Suppressor macrophage treated with lipopolysaccharide for 1 hour (primary cell): ENCODE data around the gene APP.

Experiments used
- DNase-seq, 3 donors: peaks; one replicate each; pipeline ENCODE4 v3.0.0-alpha.2; 2020 to 2022

APP gene

DNA sequence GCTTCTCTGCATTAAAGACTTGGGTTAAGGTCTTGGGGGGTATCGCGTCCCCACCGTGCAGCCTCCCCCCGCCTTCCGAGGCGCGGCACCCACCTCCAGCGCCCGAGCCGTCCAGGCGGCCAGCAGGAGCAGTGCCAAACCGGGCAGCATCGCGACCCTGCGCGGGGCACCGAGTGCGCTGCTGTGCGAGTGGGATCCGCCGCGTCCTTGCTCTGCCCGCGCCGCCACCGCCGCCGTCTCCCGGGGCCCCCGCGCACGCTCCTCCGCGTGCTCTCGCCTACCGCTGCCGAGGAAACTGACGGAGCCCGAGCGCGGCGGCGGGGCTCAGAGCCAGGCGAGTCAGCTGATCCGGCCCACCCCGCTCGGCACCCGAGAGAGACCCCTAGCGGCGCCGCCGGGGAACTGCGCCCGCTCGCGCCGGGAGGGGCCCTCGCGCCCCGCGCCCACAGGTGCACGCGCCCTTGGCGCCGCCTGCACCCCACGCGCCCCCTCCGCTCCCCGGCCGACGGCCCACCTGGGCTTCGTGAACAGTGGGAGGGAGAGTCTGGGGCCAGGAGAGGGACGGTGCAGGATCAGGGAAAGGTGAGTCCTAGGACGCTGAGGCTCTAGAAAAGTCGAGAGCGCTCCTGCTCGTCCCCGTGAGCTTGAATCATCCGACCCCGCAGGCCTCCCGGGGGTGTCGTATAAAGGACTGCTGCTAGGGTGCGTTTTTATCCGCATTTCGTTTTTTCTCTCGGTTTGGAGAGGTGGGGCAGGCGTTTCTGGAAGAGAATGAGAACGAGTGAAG lies at the start of gene APP:
Gene APP (minus strand): TSS at position 300 of the 787 bp plus-strand sequence. CDS start 150 bp downstream, at position 150.
- DNase-seq = peak; percentile 83 to 94 (median 92)

DNA sequence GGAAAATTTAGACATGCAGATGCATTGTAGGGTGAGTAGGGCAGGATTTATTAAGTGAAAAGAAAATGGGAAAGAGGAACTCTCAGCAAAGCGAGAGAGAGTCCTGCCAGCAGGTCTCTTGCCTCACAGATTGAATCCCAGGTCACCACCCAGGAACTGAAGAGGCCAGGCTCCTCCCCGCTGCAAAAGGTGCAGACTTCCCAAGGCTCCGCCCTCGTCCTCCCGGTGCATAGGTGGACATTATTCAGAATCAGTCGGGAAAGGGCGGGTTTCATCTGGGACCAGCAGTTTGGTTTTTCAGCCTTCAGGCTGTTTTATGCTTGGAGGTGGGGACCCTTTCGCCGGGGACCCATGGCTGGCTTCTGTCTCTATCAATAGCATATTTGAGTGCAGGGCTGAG lies 41.6 kb upstream of the APP start:
- DNase-seq = no peak

DNA sequence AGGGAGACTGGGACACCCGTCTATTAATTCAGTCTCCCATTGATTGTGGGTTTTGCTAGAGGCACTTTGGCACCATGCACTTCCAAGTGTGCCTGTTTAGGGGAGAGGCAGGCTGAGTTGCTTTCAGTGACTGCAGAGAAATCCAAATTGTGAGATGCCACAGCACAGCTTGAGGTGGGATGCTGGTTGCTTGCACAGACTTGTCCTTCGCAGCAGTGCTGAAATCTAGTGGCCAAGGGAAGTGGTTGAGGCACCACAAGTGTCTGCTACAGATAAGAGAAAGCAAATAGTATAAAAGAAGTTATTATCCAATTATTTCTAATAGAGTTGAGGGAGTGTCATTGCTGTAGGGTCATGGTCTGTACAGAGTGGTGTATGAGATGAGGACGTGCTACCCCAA lies 40.0 kb upstream of the APP start:
- no peak for DNase-seq

DNA sequence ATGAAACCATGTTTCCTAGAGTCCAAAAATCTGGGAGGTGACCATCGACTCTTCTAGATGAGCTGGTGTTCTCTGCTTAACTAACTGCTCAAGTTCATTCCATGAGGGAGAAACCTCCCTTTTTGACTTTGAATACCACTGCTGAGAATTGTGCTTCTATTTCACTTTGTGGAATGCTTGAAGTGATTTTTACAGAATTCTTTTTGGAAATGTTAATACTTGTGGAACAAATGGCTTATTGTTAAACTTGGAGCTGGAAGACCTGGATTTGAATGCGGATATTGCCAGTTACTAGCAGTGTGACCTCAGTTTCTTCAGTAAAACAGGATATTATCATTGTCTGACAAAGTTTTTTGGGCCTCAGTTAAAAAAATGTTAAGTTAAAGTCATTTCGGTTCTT lies 36.5 kb upstream of the APP start:
- no peak for DNase-seq

DNA sequence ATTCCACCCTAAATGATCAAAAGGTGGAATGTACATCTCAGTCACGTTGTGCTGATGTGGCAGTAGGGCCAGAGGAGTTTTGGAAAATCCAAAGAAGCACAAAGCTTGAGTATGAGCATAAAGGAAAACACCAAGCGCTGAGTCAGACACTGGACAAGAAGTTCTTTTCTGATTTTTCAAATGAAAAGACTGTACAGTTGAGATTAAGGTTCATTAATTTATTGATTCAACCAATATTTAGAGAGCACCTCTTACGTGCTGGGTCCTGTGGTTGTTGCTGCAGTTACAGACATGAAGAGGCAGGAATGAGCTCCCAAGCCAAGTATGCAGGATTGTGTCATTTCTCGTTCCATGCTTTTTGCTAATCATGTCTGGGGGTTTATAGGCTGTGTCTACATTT lies 28.9 kb upstream of the APP start:
- peak in 2 of 3 donors; percentile 21 to 38 for DNase-seq

DNA sequence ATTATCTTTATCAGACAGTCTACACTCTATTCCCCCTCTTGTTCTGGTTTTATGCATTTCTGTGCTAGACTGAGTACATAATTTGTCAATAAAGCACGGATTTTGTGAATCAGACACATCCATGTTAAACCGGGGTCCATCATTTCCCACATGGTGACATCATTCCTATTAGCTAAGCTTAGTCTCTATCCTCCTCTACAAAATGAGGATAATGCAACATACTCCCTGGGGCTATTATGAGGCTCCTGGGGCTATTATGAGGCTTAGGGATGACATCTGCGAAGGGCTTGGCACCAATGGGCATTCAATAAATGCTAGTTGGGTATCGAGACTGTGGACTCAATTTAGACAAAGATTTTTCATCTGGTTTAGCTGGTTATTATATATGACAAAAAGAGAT lies 25.1 kb upstream of the APP start:
- DNase-seq = no peak

DNA sequence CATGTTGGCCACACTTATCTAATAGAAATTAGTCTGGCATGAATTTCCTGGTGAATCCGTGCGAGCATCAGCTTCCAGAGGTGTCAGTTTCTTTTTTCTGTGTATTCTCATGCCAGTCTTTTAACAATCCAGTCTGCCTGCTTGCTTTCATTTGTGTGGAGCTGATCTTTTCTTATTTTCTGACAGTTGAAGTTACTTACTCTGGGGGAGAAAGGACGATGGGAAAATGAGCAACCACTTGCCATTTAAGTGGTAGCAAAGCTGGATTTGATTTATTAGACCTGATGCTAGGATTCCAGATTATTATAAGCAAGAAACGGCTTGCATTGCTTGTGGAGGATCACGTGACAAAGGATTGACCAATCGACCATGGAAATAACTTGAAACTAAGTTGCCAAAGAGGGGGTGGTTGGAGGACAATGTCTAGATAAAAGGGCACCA lies 24.3 kb upstream of the APP start:
- DNase-seq = no peak

DNA sequence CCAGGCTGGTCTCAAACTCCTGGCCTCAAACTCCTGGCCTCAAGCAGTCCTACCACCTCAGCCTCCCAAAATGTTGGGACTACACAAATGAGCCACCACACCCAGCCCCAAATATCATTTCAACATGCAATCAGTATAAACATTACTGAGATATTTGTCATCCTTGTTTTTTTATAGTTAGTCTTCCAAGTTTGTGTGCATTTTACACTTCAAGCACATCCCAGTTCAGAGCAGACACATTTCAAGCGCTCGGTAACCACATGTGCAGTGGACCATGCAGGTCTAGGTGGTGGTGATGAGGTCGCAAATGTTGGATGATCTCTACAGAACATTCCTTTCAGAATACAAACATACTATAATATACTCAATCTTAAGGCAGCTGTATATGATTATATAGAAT lies 23.8 kb upstream of the APP start:
- DNase-seq = no peak

DNA sequence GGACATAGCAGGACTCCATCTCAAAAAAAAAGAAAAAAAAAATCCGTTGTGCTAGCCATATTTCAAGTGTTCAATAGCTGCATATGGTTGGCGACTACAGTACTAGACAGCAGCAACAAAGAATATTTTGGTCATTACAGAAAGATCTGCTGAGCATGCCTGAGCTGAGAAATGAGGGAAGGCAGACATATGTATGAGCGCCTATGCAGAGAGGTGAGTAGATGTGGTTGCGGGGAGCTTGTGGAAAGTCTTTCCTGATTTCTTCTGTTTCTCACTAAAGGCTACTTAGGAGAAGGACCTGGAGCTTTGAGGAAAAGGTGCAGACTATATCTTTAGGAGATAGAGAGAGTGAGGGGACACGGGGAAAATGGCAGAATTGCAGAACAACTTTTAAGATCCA lies 21.0 kb upstream of the APP start:
- DNase-seq = no peak

DNA sequence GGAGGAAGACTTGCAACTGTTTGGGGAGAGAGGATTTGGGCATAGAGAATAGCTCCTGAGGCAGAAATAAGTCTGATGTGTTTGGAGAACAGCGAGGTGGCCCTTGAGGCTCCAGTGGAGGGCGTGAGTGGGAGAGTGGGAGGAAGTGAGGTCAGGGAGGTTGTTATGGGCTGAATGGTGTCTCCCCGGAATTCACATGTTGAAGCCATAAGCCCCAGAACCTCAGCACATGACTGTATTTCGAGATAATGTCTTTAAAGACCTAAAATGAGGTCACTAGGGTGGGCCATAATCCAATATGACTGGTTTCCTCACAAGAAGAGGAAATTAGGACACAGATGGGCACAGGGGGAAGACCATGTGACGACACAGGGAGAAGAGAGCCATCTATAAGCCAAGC lies 17.9 kb upstream of the APP start:
- DNase-seq = peak; percentile 57 to 75 (median 59)

DNA sequence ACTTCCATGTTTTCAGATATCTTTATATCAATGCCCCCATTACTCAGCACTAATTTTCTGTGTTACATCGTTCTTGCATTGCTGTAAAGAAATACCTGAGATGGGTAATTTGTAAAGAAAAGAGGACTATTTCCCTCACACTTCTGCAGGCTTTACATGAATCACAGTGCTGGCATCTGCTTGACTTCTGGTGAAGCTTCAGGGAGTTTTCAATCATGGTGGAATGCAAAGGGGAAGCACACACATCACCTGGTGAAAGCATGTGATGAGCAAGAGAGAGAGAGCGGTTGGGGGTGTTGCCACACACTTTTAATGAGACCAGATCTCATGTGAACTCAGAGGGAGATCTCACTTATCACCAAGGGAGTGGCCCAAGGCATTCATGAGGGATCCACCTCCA lies 14.9 kb upstream of the APP start:
- DNase-seq = no peak

DNA sequence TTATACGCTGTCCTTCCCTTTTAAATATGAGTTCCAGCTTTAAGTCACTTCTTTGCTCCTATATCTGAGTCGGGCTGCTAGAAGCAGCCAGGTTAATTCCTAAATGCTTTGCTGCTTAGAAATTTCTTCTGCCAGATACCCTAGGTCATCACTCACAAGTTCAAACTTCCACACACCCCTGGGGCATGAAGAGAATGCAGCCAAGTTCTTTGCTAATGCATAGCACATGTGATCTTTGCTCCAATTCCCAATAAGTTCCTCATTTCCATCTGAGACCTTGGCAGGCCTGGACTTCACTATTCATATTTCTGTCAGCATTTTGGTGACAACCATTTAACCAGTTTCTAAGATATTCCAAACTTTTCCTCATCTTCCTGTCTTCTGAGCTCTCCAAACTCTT lies 14.5 kb upstream of the APP start:
- DNase-seq = peak in 2 of 3 donors; percentile 8 to 21

DNA sequence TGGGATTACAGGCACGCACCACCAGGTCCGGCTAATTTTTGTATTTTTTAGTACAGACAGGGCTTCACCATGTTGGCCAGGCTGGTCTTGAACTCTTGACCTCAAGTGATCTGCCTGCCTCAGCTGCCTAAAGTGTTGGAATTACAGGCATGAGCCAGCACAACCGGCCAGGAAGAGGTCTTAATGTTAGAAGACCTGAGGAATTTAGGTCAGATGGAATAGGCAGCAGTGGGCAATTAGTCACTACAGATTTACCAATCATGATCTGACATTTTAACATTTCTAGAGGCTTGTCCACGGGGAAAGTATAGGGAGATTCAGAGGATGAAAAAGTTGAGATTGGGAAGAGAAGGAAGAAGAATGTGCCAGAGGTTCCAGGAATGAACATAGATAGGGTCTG lies 8.9 kb upstream of the APP start:
- DNase-seq = no peak

DNA sequence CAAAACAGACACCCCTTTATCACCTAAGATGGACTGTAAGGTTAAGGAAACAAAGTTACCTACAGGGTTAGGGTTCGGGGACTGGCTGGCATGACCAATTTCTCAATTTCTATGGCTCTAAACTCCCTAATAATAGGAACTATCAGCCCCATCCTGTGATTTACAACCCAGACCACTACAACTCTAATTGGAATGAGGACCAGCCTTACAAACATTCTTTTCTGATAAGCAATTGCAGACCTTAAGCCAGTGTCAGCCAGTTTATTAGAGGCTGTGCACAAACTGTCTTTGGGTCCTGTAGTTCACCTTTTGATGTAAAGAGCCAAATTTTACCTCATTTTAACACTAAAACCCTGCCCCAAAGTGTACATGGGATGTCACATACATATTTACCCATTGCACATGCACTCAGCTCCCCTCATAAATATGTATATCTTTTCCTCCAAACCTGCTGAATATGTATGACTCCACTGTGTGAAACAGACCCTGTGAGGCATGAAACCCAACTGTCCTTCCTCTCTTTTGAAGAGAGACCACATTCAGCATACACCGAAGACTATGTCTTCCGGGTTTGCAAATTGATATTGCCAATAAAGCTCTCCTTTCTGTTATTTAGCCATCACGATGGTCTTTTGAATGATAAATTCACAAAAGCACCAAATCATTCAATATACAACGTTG lies 7.3 kb upstream of the APP start:
- no peak for DNase-seq

DNA sequence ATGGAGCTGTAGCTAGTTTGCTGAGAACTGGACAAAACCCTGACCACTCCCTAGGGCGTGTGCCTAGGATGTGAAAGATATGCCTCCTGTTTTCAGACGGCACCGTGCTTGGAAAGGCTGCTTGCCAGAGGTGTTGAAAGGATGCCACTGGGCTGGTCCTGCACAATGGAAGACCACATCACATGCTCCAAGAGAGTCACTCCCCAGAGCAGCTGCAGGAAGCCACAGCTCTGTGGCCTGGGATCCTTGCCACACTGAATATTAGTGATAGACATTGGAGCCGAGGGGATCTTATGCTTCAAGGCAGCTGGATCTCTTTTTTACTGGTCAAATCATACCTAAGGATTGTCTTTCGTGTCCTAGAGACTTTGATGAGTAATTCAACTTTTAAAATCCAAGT lies 6.6 kb upstream of the APP start:
- DNase-seq = no peak

DNA sequence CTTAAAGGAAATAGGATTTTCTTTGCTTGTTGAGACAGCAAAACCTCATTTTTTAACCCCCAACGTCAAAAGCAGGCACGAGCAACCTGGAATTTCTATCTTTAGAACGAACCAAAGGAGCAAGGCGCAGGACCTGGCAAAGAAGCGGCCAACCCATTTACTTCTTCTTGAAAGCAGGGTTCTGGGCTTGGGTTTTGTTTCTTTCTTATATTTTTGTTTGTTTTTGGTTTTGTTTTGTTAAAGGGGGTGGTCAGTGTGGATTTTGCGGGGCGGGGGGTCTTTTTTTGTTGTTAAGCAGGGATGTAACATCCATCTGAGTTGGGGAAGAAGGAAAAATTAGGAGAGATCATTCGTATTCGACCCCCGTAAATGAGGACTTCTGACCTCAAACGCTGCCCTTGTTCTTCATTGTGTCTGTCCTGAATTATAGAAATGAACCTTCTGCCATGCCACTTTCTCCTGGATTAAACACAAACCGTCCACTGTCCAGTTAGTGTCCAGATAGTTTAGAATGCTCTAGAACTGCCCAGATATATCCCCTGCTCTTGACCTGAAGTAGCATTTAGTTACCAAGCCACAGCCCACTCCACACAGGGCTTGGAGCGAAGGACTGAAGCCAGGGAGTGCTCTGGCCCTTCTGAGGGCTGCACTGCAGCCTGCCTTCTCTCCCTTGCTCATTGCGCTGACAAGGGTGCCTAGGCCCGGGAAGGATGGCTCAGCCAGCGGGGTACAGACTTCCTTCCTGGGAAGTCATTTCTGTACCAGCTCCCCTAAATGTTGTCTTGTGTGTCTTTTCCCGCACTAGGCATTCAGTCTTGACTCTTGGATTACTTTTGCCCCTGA lies 909 bp upstream of the APP start:
- DNase-seq = no peak

DNA sequence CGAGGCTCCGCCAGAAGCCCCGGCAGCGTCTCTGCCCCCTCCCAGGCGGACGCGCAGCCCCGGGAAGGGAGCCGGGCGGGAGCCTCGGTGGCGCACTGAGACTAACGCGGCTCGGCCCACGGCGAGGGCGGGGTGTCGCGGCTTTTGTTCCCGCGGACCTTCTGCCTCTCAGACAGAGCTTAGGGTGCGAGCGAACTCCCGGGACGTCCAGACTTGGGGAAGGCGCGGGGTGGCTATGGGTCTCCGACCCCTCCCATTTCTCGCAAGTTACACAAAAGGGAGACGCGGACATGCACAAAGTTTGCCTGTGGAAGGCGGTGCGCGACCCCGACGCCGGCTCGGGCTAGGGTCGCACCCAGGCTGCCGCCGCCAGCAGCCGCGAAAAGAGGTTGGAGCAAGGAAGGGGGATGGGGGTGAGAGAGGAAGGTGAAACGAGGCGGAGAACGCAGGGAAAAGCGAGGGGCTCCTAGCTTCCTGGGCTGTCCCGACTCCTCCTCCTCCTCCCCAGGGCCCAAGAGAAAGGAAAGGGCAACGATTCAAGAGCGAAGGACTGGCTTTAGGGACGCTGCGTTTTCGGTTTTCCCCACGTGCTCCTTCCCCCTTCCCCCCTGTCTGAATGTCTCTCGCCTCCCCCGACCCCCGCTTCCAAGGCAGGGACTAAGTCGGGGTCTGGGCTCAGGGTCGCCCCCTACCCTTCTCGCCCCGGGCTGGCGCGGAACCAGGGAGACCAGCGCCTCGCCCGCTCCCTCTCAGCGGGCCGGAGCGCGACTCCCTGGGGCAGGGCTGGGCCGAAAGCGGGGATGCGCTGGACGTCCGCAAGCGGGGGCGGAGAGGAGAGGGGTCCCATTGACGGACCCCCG lies 729 bp downstream of the APP start:
- peak; percentile 64 to 77 (median 64) for DNase-seq

DNA sequence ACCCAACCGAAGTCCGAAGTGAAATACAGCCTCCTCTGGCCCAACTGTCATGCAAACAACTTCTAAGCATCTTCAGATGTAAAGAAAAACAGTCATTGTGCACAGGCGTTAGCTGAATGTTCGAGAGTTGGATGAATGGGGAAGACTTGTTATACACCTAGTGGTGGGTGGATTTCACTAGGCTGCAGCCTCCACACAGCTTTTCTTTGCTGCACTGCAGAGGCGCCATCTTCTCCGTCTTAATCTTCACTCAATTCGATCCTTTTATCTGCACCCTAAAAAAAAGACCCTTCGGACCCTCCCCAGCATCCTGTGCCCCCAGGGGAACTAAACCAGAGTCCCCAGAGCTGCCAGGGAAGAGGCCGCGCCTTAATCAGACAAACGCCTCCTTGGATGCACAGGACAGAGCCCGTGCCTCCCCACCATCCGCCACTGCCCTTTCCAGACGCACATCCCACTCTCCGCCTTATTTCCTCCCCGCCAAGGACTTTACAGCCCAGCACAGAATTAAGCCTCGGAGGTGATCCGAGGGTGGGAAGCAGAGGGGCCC lies 1.4 kb downstream of the APP start:
- peak; percentile 58 to 63 (median 61) for DNase-seq

DNA sequence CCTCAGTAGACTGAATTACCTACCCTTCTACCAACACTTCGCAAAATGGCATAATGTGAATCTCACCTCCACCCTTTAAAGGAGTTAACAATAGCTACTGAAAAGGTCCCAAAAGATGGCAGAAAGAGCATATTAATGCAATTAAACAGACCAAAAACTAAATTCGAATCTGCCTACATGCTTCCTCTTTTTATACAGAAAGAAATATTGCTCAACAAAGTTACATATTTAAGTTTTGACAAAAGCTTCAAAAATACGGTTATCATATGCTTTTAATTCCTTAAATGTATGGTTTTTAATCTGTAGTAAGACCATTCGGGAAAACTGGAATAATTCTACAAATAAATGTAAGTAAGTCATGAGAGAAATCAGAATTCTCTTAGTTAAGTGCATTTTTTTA lies 2.2 kb downstream of the APP start:
- peak in 2 of 3 donors; percentile 50 to 58 for DNase-seq

DNA sequence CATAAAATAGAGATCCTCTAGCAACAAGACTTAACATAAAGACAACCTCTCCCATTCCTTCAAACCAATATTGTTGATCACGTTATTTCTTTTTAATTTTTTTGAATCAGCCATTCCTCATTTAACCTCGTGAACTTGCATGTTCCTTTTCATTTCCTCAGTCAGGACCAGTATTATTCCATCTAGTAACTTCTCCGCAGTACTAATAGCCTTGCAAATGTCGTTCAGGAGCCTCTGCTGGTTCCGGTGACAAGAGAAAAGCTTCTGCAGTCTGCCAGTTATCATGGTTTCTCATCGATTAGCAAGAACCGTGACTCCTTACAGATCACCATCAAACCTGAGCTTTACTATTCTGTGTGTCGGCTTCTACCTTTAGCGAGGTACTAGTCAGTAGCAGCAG lies 3.0 kb downstream of the APP start:
- DNase-seq = no peak

DNA sequence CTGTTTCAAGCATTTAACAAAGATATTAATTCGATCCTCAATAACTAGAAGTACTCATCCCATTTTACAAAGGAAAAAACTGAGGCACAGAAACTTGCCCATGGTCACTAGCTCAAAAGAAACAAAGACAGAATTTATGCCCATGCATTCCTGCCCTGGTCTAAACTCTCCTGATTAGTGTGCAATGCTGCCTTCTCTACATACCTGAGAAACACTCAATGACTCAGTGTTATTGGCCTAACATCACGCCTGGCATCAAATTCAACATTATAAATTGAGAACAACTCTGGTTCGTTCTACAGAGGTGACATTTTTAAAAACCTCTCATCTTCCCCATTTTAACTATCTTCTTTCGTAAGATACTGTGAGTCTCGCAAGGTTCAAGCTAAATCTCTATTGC lies 5.2 kb downstream of the APP start:
- DNase-seq = no peak

DNA sequence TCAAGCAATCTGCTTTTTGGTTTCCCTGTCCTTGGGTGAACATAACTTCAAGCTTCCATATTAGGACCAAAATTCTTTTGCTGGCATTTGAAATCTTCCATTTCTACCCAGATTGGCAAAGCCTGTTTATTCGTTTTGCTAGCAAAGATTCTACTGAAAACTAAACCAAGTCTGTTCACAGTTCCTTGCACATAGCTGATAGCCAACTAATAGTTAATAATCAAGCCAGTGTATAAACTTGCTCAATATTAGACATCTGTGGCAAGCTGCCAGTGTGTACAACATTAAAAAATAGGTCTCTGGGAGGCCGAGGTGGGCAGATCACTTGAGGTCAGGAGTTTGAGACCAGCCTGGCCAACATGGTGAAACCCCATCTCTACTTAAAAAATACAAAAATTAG lies 6.3 kb downstream of the APP start:
- DNase-seq = no peak
